CD4-positive, alpha-beta T cell (primary cell): ENCODE data around the gene PID1. TPM values are rescaled to one million over a fixed set of nuclear protein-coding genes. Genes with fewer than 3 reads are reported as not detected.

Experiments used
- ATAC-seq: fragments of 200-7000 bp; cut with Tn5 transposase; one replicate; pipeline ENCODE4 v1.10.0; 2022; ENCODE audit warnings: mild to moderate bottlenecking; ENCODE audit not compliant: poor library complexity
- CTCF ChIA-PET: fragments of 350-600 bp; sonication (Branson Sonifier 250); formaldehyde crosslinking; loops from one replicate; lab custom pipeline; 2021; ENCODE audit warnings: antibody characterized with exemption, inconsistent platforms; lab: Charles Lee
- POLR2A ChIA-PET: fragments of 350-600 bp; sonication (Branson Sonifier 250); formaldehyde crosslinking; loops from one replicate; lab custom pipeline; 2021; ENCODE audit warnings: antibody characterized with exemption, inconsistent platforms; lab: Charles Lee
- DNase-seq, 14 experiments: peaks; one replicate each; pipeline ENCODE4 v3.0.0-alpha.2; 2013 to 2020; ENCODE audit warnings: mixed read lengths in 2 of 14
- H3K27ac ChIP-seq, 2 donors: one replicate each; pipeline versions ENCODE4 v1.5.1 to v1.7.0; 2013; ENCODE audit warnings: low read length in 2 of 2, low read depth in 1 of 2, mild to moderate bottlenecking in 1 of 2
- H3K27me3 ChIP-seq, 2 experiments: 1 replicate in 1 of 2; 2 replicates in 1 of 2; pipeline versions ENCODE4 v1.6.1 to v1.7.0; 2013; ENCODE audit warnings: low read length in 2 of 2, control low read depth in 1 of 2, mild to moderate bottlenecking in 1 of 2, moderate library complexity in 1 of 2; ENCODE audit not compliant: insufficient read depth in 2 of 2, control insufficient read depth in 1 of 2
- H3K36me3 ChIP-seq: one replicate; pipeline ENCODE4 v1.6.1; 2013; ENCODE audit warnings: low read length, control low read depth; ENCODE audit not compliant: insufficient read depth
- H3K4me1 ChIP-seq: one replicate; pipeline ENCODE4 v1.6.1; 2013; ENCODE audit warnings: low read length, control low read depth; ENCODE audit not compliant: insufficient read depth
- H3K4me3 ChIP-seq: one replicate; pipeline ENCODE4 v1.5.1; 2013; ENCODE audit warnings: mild to moderate bottlenecking, low read length, moderate library complexity
- H3K9me3 ChIP-seq, 2 experiments: 1 replicate in 1 of 2; 2 replicates in 1 of 2; pipeline versions ENCODE4 v1.6.1 to v1.7.0; 2013; ENCODE audit warnings: low read length in 2 of 2, mild to moderate bottlenecking in 2 of 2, control low read depth in 1 of 2, moderate library complexity in 1 of 2; ENCODE audit not compliant: control insufficient read depth in 1 of 2, insufficient read depth in 1 of 2
- H3K27ac Mint-ChIP-seq: one replicate; pipeline ENCODE4 v1.8.0; 2020; ENCODE audit warnings: mixed read lengths
- H3K27me3 Mint-ChIP-seq: one replicate; pipeline ENCODE4 v1.8.0; 2021; ENCODE audit warnings: mixed read lengths
- H3K36me3 Mint-ChIP-seq: one replicate; pipeline ENCODE4 v1.8.0; 2021; ENCODE audit warnings: low read depth, mixed read lengths
- H3K4me1 Mint-ChIP-seq: one replicate; pipeline ENCODE4 v1.8.0; 2021; ENCODE audit warnings: low read depth, mixed read lengths
- H3K4me3 Mint-ChIP-seq: one replicate; pipeline ENCODE4 v1.8.0; 2020; ENCODE audit warnings: mild to moderate bottlenecking, mixed read lengths
- H3K9me3 Mint-ChIP-seq: one replicate; pipeline ENCODE4 v1.8.0; 2020; ENCODE audit warnings: mixed read lengths
- CTCF ChIP-seq: fragments of 200-600 bp; IDR thresholded peaks from one replicate; pipeline ENCODE4 v1.8.0; 2022; ENCODE audit warnings: antibody characterized with exemption, mild to moderate bottlenecking
- intact Hi-C, 2 experiments: fragments of 100-400 bp; cut with DNase I in 1 of 2; cut with micrococcal nuclease in 1 of 2; formaldehyde crosslinking; loops; one replicate each; pipeline versions ENCODE4 v1.15.1 to v1.9.0; 2023 to 2025; cut with DNase I, micrococcal nuclease
- total RNA-seq, 174 experiments: library from RNA in 2 of 174; stranded (reverse) in 2 of 174; gene quantifications; one replicate each; pipeline ENCODE4 v1.2.3 and lab custom pipeline; 2021 to 2026

Gene PID1
- total RNA-seq, 2 experiments from 2014 or later: 0.38 to 0.53 TPM

- Mint-ChIP-seq H3K27ac (no peak overlapping the region), H3K9me3 (peaks cover 11% of the 10 kb centered on the region), H3K27me3 (no peaks in the 10 kb centered on the region), H3K36me3 (no peaks in the 10 kb centered on the region), H3K4me1 (no peaks in the 10 kb centered on the region), H3K4me3 (no peak overlapping the region)
- Histone ChIP-seq H3K4me1 (no peaks in the 10 kb centered on the region), H3K36me3 (no peaks in the 10 kb centered on the region), H3K27ac (no peak overlapping the region), H3K9me3 (peaks cover 3 to 12% of the 10 kb centered on the region in 2 experiments), H3K4me3 (no peak overlapping the region), H3K27me3 (no peaks in the 10 kb centered on the region)
- ChIA-PET CTCF (no interaction called here), POLR2A (no interaction called here)
- DNase-seq (no peak), ATAC-seq (no peak)
- intact Hi-C loops: no loop called here
- TF ChIP-seq CTCF: no peak
Observed at GRCh38 chr2:229244975-229245374, 26.1 kb downstream of the PID1 start.

GRCh38 chr2:229243890-229244560 is 27.1 kb downstream of the PID1 start:
- TF ChIP-seq CTCF: no peak
- H3K9me3 ChIP-seq: peaks cover 0 to 12% of the 10 kb centered on the region in 2 experiments
- no peaks in the 10 kb centered on the region for H3K4me1 ChIP-seq
- H3K27ac ChIP-seq: no peak overlapping the region
- H3K27me3 ChIP-seq: no peaks in the 10 kb centered on the region
- H3K4me3 ChIP-seq: no peak overlapping the region
- intact Hi-C loops: no loop called here
- Mint-ChIP-seq H3K36me3 (no peaks in the 10 kb centered on the region), H3K4me1 (no peaks in the 10 kb centered on the region), H3K27ac (no peak overlapping the region), H3K9me3 (peaks cover 11% of the 10 kb centered on the region), H3K4me3 (no peak overlapping the region), H3K27me3 (no peaks in the 10 kb centered on the region)
- no peaks in the 10 kb centered on the region for H3K36me3 ChIP-seq
- ChIA-PET POLR2A (no interaction called here), CTCF (no interaction called here)
- ATAC-seq (no peak), DNase-seq (no peak)

- H3K4me1 Mint-ChIP-seq: no peaks in the 10 kb centered on the region
- no peak for TF ChIP-seq CTCF
- no peaks in the 10 kb centered on the region for H3K36me3 Mint-ChIP-seq
- H3K27ac Mint-ChIP-seq: no peak overlapping the region
- DNase-seq (no peak), ATAC-seq (no peak)
- no peaks in the 10 kb centered on the region for H3K4me1 ChIP-seq
- H3K36me3 ChIP-seq: no peaks in the 10 kb centered on the region
- intact Hi-C loops: no loop called here
- H3K4me3 Mint-ChIP-seq: no peak overlapping the region
- H3K9me3 ChIP-seq: peaks cover 0 to 12% of the 10 kb centered on the region in 2 experiments
- H3K9me3 Mint-ChIP-seq: peaks cover 13% of the 10 kb centered on the region
- H3K27me3 ChIP-seq: no peaks in the 10 kb centered on the region
- H3K27ac ChIP-seq: no peak overlapping the region
- H3K27me3 Mint-ChIP-seq: no peaks in the 10 kb centered on the region
- ChIA-PET POLR2A (no interaction called here), CTCF (no interaction called here)
- H3K4me3 ChIP-seq: no peak overlapping the region
Observed at GRCh38 chr2:229240984-229241491, 30.0 kb downstream of the PID1 start.
